GM21737 (cell line): ENCODE data around the gene NPW.

ENCODE experiments used
- ATAC-seq: cut with Tn5 transposase; IDR thresholded peaks from one replicate; pipeline ENCODE4 v1.9.1; 2021; ENCODE audit warnings: mild to moderate bottlenecking, moderate library complexity; ENCODE audit not compliant: unreplicated experiment

NPW gene

GRCh38 chr16:2047330-2048115 lies 27.9 kb downstream of the NPW start, which contains the start of the genes NTHL1 and TSC2:
TSS of gene NTHL1 (minus strand) at chr16:2047834. CDS start at chr16:2047823, 11 bp downstream.
TSS of gene TSC2 (plus strand) at chr16:2047985. CDS start at chr16:2048616, 631 bp downstream.
- peak; percentile 85 for ATAC-seq

- no peak for ATAC-seq
Measured at GRCh38 chr16:2048116-2048543, 28.5 kb downstream of the NPW start.

GRCh38 chr16:2053211-2053610 lies 33.6 kb downstream of the NPW start:
- no peak for ATAC-seq

GRCh38 chr16:2053897-2054296 lies 34.3 kb downstream of the NPW start:
- no peak for ATAC-seq

GRCh38 chr16:2054543-2055245 lies 35.1 kb downstream of the NPW start:
- ATAC-seq = no peak

- no peak for ATAC-seq
Measured at GRCh38 chr16:2056077-2056476, 36.5 kb downstream of the NPW start.

- ATAC-seq = no peak
Measured at GRCh38 chr16:2056681-2057407, 37.3 kb downstream of the NPW start.

- ATAC-seq = no peak
Measured at GRCh38 chr16:2057438-2057837, 37.9 kb downstream of the NPW start.

- no peak for ATAC-seq
Measured at GRCh38 chr16:2058420-2058819, 38.8 kb downstream of the NPW start.

GRCh38 chr16:2058872-2059271 lies 39.3 kb downstream of the NPW start:
- ATAC-seq = no peak

- no peak for ATAC-seq
Measured at GRCh38 chr16:2060346-2060745, 40.8 kb downstream of the NPW start.

GRCh38 chr16:2061023-2061422 lies 41.4 kb downstream of the NPW start:
- no peak for ATAC-seq

- no peak for ATAC-seq
Measured at GRCh38 chr16:2061526-2061925, 41.9 kb downstream of the NPW start.

- ATAC-seq = no peak
Measured at GRCh38 chr16:2062801-2063200, 43.2 kb downstream of the NPW start.

- ATAC-seq = no peak
Measured at GRCh38 chr16:2063861-2064260, 44.3 kb downstream of the NPW start.

- ATAC-seq = no peak
Measured at GRCh38 chr16:2064368-2064945, 44.9 kb downstream of the NPW start.

GRCh38 chr16:2066139-2066538 lies 46.6 kb downstream of the NPW start:
- no peak for ATAC-seq
